22Rv1 (cell line): ENCODE data around the gene WTAP.

Source experiments
- ZFX ChIP-seq: fragments of 450-650 bp; IDR thresholded peaks from 2 replicates; pipeline ENCODE4 v1.6.1; 2017; ENCODE audit warnings: antibody characterized with exemption, borderline replicate concordance
- TF ChIP-seq, protein P1 (sequence below): fragments of 450-650 bp; IDR thresholded peaks from 2 replicates; pipeline ENCODE4 v1.5.1; 2017; ENCODE audit warnings: mild to moderate bottlenecking

DNA sequence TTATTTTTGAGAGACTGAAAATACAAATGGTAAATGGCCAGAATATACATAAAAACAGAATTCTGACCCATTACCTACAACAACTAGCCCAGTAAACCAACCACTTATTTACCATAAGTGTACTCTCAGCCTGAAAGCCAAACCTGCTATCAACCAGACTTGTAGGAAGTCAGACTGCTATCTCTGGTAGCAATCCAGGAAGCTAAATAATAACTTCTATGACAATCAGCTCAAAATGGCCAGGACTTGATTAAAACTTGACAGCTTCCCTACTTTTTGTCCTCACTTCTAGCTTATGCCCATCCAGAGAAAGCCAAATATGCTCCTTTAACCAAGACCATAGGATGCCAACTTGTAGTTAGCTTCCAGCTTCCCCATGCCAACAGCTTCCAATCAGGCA lies 4.7 kb upstream of the WTAP start:
- TF ChIP-seq, protein P1, sequence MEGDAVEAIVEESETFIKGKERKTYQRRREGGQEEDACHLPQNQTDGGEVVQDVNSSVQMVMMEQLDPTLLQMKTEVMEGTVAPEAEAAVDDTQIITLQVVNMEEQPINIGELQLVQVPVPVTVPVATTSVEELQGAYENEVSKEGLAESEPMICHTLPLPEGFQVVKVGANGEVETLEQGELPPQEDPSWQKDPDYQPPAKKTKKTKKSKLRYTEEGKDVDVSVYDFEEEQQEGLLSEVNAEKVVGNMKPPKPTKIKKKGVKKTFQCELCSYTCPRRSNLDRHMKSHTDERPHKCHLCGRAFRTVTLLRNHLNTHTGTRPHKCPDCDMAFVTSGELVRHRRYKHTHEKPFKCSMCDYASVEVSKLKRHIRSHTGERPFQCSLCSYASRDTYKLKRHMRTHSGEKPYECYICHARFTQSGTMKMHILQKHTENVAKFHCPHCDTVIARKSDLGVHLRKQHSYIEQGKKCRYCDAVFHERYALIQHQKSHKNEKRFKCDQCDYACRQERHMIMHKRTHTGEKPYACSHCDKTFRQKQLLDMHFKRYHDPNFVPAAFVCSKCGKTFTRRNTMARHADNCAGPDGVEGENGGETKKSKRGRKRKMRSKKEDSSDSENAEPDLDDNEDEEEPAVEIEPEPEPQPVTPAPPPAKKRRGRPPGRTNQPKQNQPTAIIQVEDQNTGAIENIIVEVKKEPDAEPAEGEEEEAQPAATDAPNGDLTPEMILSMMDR, result no peak
- TF ChIP-seq ZFX, result no peak
